Skeletal muscle cell (primary cell): ENCODE measurements around the gene TMEM217.
"Not testable (repeated sequence)": the region's sequence is repeated elsewhere in the genome, so short reads cannot be mapped to it uniquely, and the experiment has no call there.

Experiments used
- DNase-seq: peaks from one replicate; pipeline ENCODE4 v3.0.0-alpha.2; 2010; ENCODE audit warnings: low read depth
- H3K4me3 ChIP-seq: 2 replicates; pipeline ENCODE4 v1.5.1; 2011; ENCODE audit warnings: low read depth, mild to moderate bottlenecking, control low read depth, low read length, moderate library complexity

Gene TMEM217

DNA sequence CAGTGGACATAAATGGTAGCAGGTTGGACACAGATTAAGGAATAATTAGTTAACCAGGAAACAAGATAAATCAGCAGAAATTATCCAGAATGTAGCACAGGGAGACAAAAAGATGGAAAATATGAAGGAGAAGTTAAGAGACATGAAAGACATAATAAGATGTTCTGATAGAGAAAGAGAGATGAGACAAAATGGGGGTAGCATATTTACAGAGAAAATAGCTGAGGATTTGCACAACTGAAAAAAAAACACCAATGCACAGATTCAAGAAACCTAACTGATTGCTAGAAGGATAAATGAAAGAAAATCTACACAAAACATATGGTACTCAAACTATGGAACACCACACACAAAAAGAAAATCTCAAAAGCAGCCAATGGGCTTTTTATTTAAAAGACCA, 35.0 kb downstream of the TMEM217 start:
- H3K4me3 ChIP-seq, result peak overlapping the region; percentile 58
- no peak for DNase-seq

DNA sequence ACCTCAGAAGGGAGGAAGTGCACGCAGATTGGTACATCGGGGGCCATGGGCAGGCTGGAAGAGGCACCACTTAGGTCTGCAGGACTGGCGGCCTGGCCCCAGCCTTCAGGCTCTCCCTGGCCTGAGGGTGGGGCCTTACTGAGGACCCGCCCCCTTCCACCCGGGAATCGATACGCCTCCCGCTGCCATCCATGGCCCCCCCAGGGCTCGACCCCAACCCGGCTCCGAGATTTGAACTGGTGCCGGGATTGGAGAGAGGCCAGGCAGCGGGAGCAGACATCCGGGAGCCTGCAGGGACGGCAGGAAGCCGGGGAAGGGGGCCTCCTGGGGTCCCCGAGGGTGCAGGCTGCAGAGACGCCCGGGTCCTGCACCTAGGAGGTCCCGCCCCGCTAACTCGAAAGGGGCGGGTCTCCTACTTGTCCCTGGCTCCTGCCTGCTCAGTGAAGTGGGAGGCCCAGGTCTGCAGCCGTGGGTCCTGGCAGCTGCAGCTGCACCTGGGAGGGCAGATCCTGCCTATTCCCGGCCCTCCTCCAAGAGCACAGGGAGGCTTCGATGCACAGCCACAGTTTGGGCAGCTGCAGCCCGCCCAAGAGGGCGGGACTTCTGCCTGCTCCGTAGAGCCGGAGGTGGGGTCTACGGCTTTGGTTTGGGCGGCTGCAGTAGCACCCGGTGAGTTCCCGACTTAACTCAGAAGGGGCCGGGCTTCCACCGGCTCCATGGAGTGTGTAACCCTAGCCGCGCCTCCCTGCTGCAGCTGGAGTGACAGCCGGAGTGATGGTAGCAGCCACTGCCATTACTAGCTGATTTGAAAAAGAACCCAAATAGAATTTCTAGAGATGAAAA, 35.6 kb downstream of the TMEM217 start:
- peak; percentile 72 for DNase-seq
- peak overlapping the region; percentile 58 for H3K4me3 ChIP-seq

DNA sequence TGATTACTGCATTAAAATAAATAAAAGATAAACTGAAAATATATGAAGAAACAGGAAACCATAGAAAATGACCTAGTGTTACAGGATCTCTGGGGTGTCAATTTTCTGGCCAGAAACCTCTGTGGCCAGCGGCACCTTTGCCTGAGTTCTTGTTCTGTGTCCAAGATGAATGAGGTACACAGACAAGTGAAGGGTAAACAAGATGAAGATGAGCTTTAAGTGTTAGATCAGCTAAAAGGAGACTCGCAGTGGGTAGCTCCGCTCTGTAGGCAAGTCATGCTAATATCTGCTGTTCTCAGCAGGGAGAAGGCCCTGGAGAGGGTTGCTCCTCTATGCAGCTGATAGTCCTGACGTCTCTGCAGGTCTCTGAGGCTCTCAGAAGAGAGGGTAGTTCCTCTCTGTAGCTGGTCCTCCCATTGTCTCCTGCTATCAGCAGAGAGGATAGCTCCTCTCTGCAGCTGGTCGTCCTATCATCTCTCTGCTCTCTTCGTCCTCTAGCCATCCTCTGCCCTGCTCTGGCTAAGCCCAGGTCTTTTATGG, 36.3 kb downstream of the TMEM217 start:
- DNase-seq, result no peak
- peak overlapping the region; percentile 58 for H3K4me3 ChIP-seq

DNA sequence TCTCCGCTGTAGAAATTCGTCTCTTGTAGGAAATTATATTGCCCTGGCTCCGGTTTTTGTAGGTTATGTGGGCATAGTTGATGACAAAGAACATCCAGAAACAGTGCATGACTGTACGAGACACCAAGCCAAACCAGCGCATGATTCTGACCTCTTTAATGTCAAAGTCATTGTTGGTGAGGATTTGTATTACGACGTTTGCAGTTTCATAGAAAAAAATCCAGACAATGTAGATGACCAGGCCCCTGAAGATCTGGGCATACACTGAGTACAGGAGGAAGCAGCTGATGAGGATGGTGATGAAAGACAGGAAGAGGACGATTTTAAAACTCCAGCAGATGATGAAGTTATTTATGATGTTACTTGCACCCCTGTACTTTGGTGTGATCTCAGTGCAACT, 39.4 kb downstream of the TMEM217 start:
- no peak overlapping the region for H3K4me3 ChIP-seq
- DNase-seq, result no peak

DNA sequence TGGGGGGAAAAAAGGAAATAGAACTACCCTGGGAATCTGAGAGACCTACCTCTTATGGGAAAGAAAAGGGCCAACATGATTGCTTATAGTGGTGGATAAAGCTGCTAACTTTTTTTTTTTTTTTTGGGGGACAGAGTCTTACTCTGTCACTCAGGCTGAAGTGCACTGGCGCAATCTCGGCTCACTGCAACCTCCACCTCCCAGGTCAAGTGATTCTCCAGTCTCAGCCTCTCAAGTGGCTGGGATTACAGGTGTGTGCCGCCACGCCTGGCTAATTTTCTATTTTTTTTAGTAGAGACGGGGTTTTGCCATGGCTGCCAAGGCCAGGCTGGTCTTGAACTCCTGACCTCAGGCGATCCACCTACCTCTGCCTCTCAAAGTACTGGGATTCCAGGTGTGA, 39.9 kb downstream of the TMEM217 start:
- DNase-seq, result no peak
- no peak overlapping the region for H3K4me3 ChIP-seq

DNA sequence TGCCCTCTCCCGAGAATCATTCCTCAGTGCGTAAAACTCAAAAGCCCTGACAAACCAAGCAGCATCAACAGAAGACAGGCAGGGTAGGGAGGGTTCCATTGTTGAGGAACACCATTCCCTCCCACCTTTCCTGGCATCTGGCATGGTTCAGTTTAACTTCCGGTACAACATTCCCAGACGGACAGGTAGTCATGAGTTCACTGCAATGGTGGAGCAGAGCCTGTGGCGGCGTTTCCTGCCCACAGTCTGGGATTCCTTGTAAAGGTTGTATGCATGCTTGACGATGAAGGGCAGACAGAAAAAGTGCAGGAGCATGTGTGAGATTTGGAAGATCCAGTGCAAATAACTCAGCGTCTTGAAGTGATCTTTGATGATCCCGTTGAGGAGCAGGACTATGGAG, 45.7 kb downstream of the TMEM217 start:
- no peak for DNase-seq
- no peak overlapping the region for H3K4me3 ChIP-seq

DNA sequence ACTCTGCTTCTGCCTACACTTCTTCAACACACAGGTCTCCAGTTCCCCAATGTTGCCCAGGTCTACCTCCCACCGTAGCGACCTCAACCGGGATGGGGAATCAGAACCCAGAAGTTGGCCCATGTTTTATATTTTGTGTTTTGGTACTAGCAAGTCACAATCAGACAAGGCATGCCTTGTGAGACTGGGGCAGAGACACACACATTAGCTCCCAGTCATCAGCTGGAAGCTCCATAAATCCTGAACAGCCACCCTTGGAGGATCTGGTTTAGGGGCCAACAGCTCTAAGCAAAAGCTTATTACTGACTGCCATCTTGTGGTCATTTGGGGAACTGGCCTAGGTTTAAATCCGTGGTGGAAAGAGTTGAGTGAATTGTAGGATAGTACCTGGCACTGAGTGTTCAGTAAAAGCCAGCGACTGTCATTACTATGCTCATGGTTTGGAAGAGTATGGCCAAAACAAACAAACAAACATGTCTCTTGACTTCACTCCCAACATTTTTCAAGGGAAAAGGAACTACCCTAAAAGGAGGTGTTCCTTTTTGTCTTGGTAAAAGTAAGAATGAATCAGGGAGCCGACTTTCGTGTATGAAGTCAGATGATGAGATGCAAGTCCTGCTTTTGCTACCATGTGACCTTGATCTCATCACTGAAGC, 47.5 kb downstream of the TMEM217 start:
- H3K4me3 ChIP-seq, result no peak overlapping the region
- peak; percentile 45 for DNase-seq

DNA sequence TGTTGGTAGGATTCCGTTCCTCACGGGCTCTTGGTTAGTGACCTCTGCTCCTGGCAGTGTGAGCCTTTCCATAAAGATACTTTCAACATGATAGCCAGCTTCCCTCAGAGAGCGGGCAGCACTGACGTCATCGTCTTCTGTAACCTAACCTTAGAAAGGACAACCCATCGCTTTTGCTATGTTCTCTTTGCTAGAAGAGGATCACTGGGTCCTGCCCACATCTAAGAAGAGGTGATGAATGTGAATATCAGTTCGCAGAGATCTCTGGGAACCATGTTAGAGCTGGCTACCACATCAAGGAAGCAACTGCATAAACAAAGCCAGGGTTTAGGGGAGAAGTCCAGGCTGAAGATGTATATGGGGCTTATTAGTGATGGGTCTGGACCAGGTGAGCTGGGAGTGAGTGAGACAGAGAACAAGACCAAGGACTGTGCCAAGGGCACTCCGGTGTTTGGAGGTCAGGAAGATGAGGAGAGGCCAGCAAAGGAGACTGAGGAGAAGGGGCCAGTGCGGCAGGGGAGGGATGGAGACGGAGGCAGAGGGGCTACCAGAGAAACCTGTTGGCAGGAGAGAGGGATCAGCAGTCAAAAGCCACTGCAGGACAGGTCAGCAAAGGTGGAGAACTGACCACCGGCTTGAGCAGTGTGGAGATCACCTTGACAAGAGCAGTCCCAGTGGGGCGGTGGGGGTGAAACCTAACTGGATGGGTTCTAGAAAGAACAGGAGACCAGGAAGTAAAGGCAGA, 48.3 kb downstream of the TMEM217 start:
- DNase-seq, result no peak
- H3K4me3 ChIP-seq, result no peak overlapping the region

DNA sequence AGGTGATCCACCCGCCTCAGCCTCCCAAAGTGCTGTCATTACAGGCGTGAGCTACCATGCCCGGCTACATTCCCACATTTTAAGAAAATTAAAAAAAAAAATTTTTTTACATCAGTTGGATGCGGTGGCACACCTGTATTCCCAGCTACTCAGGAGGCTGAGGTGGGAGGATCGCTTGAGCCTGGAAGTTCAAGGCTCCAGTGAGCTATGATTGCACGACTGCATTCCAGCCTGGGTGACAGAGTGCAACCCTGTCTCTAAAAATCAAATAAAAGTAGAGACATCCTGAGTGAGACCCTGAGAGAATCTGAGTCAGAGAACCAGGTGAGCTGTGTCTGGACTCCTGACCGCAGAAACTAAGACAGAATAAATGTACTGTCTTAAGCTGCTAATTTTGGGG, 49.2 kb downstream of the TMEM217 start:
- DNase-seq, result no peak

DNA sequence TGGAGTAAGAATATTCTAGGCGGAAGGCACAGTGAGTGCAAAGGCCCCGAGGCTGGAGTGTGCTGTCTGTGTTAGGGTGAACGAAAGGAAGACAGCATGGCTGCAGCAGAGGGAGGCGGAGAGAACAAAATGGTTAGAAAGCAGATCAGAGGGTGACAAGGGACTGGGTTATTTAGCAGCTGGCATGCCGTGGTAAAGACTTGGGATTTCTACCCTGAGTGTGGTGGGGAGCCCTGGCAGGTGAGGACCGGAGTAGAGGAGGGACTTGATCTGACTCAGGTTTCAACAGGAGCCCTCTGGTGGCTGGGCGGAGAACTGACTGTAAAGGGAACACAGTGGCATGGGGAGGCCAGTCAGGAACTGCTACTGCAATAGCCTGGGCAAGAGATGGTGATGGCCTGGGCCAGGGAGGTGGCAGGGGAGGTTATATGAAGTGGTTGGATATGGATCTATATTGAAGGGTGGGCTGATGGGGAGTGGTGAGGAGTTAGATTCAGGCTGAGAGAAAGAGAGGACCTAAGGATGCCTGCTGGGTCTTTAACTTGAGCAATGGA, 50.0 kb downstream of the TMEM217 start:
- no peak for DNase-seq
- no peak overlapping the region for H3K4me3 ChIP-seq

More for the DNA sequence above, 49.2 kb downstream of the TMEM217 start:
- no peak overlapping the region for H3K4me3 ChIP-seq

DNA sequence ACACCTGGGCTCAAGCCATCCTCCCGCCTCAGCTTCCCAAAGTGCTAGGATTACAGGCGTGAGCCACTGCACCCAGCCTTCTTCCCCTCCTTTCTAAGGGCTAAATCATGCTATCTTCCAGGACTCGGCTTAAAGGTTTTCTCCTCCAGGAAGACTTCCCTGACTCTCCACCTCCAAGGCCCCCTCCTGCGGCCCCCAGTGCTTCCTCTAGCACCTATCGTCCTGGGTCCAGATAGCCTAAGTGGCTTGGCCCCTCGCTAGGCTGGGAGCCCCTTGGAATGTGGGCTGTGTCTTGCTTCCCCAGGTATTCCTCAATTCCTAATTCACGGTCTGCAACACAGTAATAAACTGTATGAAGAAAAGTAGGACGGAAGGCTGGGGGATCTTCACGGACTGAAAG, 51.3 kb downstream of the TMEM217 start:
- DNase-seq, result no peak

DNA sequence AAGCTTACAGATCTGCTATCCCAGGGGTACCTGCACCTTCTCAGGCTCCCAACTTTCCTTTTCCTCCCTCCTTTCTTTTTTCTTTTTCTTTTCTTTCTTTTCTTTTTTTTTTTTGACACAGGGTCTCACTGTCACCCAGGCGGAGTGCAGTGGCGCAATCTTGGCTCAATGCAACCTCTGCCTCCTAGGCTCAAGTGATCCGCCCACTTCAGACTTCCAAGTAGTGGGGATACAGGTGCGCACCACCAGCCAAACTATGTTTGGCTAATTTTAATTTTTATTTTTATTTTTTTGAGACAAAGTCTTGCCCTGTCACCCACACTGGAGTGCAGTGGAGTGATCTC, 52.0 kb downstream of the TMEM217 start:
- no peak overlapping the region for H3K4me3 ChIP-seq
- DNase-seq, result no peak

More for the DNA sequence above, 51.3 kb downstream of the TMEM217 start:
- H3K4me3 ChIP-seq, result no peak overlapping the region

DNA sequence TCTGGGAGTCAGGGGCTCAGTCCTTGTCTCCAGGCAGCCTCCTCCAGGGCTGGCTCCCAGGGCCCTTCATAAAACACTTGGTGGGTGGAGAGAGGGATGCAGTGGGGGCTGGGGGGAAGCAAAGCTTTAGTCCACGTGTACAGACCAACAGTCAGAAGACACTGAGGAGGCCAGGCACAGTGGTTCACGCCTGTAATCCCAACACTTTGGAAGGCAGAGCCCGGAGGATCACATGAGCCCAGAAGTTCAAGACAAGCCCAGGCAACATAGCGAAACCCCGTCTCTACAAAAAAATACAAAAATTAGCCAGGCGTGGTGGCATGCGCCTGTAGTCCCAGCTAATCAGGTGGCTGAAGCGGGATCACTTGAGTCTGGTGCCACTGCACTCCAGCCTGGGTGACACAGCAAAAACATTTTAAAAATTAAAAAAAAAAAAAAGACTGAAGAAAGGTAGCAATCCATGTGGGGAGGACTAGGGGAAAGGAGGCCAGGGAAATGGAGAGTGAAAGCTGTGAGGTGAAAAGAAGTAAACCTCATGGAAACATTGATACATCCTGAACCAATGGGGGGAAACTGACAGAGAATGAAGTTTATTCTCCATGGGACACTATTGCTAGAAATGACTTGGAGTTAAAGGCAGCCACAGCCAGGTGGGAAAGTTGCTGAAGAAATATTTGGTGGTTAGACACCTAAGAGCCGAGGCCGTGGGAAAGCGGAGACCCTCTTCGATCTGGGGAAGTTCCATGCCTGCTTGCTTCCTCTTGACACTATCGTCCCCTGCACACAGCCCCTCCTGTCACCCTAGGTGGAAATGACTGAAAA, 52.6 kb downstream of the TMEM217 start:
- DNase-seq, result no peak
- H3K4me3 ChIP-seq, result no peak overlapping the region

DNA sequence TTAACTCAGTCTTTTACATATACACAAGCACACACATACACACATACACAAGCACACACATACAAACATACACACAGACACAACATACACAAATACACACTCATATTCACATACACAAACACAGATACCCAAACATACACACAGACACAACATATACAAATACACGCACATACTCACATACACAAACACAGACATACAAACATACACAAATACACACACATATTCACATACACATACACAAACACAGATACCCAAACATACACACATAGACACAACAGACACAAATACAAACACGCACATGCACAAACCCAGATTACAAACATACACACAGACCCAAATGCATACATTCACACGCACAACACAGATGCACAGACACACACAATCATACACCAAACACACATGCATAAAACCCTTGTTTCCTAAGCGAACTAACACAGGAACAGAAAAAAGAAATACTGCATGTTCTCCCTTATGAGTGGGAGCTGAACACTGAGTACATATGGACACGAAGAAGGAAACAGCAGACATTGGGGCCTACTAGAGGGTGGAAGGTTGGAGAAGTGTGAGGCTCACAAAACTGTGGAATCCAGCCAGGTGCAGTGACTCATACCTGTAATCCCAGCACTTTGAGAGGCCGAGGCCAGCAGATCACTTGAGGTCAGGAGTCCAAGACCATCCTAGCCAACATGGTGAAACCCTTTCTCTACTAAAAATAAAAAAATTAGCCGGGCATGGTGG, 53.8 kb downstream of the TMEM217 start:
- DNase-seq, result no peak

DNA sequence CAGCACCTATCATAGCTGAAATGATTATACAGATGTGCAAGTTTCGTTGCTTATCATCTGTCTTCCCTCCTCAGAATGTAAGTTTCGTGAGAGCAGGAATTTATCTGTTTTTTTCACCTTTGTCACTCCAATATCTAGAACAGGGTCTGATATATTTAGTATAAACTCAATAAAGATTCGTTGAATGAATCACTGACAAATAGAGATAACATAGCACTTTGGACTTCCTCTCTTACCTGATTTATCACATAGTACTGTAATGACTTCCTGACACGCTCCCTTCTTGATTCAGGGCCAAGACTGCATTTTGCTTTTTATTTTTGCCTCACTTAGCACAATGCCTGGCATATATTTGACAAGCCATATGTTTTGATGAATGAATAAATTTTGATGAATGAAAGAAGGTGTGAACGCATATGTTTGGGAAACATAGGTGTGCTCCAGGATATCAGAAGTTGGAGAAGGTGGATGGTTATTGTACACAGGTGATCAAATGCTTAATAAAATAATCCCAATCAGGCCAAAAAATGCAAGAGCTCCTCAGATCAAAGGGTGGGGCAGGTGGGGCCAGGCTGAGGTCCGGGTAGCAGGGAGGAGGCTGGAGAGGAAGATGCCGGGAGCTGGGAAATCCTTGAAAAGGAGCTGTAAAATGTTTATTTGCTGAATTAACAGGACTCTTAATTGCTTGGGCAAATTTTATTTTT, 55.0 kb downstream of the TMEM217 start:
- H3K4me3 ChIP-seq, result no peak overlapping the region
- DNase-seq, result no peak

More for the DNA sequence above, 53.8 kb downstream of the TMEM217 start:
- no peak overlapping the region for H3K4me3 ChIP-seq

DNA sequence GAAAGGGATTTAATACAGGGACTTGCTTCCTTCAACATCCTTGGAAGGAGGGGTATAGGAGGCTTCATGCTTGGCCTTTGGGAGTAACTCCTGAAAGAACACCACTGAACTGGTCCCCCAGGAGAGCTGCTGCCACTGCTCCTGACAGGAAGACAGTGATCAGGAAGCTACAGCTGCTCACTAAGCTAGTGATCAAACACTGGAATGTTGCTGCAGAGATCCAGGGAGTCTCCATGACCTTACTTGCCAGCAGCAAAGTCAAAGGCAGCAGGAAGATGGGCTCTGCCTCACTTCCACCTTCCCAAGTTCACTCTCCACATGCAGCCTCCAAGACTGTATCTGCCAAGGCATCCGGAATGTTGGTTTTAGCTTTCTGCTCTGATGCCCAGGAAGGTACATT, 56.2 kb downstream of the TMEM217 start:
- no peak for DNase-seq
- H3K4me3 ChIP-seq, result no peak overlapping the region

DNA sequence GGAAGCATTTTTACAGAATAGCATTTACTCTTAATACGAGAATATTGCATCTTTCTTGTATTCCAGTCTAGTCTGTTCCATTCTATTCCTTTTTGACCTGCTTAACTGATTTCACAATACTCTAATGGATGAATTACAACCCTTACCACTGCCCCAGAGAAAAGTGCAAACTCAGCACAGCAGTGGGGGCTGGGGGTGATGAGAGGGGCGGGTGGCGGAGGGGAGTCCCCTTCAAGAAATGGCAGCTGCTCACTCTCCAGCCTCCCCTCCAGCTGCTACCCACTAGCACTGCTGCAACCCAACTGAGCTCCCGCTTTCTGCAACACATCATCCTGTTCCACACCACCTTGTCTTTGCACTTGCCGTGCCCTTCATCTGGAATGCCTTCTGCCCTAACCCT, 57.9 kb downstream of the TMEM217 start:
- no peak for DNase-seq
- H3K4me3 ChIP-seq, result no peak overlapping the region

DNA sequence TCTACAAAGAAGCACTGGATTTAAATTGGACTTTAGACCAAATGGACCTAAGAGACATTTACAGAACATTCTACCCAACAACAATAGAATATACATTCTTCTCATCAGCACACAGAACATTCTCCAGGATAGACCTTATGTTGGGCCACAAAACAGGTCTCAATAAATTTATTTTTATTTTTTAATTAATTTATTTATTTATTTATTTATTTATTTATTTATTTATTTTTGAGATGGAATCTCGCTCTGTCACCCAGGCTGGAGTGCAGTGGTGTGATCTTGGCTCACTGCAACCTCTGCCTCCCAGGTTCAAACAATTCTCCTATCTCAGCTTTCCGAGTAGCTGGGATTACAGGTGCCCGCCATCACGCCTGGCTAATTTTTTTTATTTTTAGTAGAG, 61.5 kb downstream of the TMEM217 start:
- H3K4me3 ChIP-seq, DNase-seq: not testable (repeated sequence)
